K562 (cell line): Measurements from ENCODE around the gene CYP11A1. TPM values are rescaled to one million over a fixed set of nuclear protein-coding genes. Genes with fewer than 3 reads are reported as not detected.

Source experiments
- ATAC-seq: fragments of 200-7000 bp; cut with Tn5 transposase; 3 replicates; pipeline ENCODE4 v1.9.1; 2020; ENCODE audit warnings: moderate library complexity
- BruUV-seq: library from RNA; stranded (reverse); fragments of 400-500 nt; replicated peaks from 2 replicates; lab custom pipeline; 2021; lab: Mats Ljungman, UMichigan
- CTCF ChIA-PET: fragments of 300-600 bp; formaldehyde crosslinking; extraction: SDS; loops from one replicate; lab custom pipeline; 2021; ENCODE audit warnings: low intra/inter-chr PET ratio; lab: Yijun Ruan, JAX
- POLR2A ChIA-PET: fragments of 300-600, 350-650 bp; sonication (Branson Sonifier 250); formaldehyde crosslinking; extraction: SDS; loops from one replicate; lab custom pipeline; 2021; ENCODE audit warnings: antibody characterized with exemption, inconsistent platforms; lab: Yijun Ruan, JAX
- DNase-seq, 4 experiments: peaks; one replicate each; pipeline versions ENCODE4 v3.0.0 to v3.0.0-alpha.2; 2011 to 2018; ENCODE audit warnings: low spot score in 3 of 4, mixed read lengths in 3 of 4; ENCODE audit errors: extremely low read depth in 1 of 4
- FAIRE-seq: peaks from 2 replicates; lab custom pipeline; 2011; peaks lifted over from hg19 to GRCh38; lab: Jason Lieb, UNC
- H2AFZ ChIP-seq: 2 replicates; pipeline ENCODE4 v1.6.0; 2011; ENCODE audit warnings: low read depth, low read length, control low read depth, inconsistent platforms
- H3K27ac ChIP-seq: fragments of 200-600 bp; 3 replicates; pipeline ENCODE4 v1.8.0; 2011; ENCODE audit warnings: low read depth, mild to moderate bottlenecking, control low read depth, inconsistent platforms, low read length, moderate library complexity, mixed read lengths; ENCODE audit errors: extremely low read depth
- H3K27me3 ChIP-seq, 2 experiments: fragments of 300-600 bp in 1 of 2; 2 replicates in 1 of 2; 3 replicates in 1 of 2; pipeline versions ENCODE4 v1.6.0 to v1.8.0; 2011; ENCODE audit warnings: inconsistent platforms in 2 of 2, low read length in 2 of 2, mild to moderate bottlenecking in 1 of 2, mixed read lengths in 1 of 2, moderate library complexity in 1 of 2; ENCODE audit not compliant: control insufficient read depth in 2 of 2, insufficient read depth in 2 of 2
- H3K36me3 ChIP-seq: fragments of 300-600 bp; 3 replicates; pipeline ENCODE4 v1.8.0; 2011; ENCODE audit warnings: mild to moderate bottlenecking, low read length, inconsistent platforms; ENCODE audit not compliant: control insufficient read depth, insufficient read depth
- H3K4me1 ChIP-seq, 2 experiments: fragments of 200-600 bp in 1 of 2; replicated peaks in 1 of 2; 2 replicates in 1 of 2; 3 replicates in 1 of 2; pipeline versions ENCODE4 v1.5.1 to v1.8.0; 2011; ENCODE audit warnings: inconsistent platforms in 2 of 2, low read length in 2 of 2, mild to moderate bottlenecking in 1 of 2, mixed read lengths in 1 of 2, moderate library complexity in 1 of 2; ENCODE audit not compliant: control insufficient read depth in 2 of 2, insufficient read depth in 2 of 2
- H3K4me2 ChIP-seq: 2 replicates; pipeline ENCODE4 v1.6.1; 2011; ENCODE audit warnings: low read length, control low read depth, inconsistent platforms, mixed read lengths; ENCODE audit not compliant: insufficient read depth
- H3K4me3 ChIP-seq: fragments of 200-600 bp; sonication (generic), shearing (Covaris generic); 2 replicates; pipeline ENCODE4 v1.5.1; 2016; ENCODE audit warnings: control low read depth, inconsistent platforms
- H3K79me2 ChIP-seq: fragments of 200-600 bp; 3 replicates; pipeline ENCODE4 v1.8.0; 2011; ENCODE audit warnings: low read length, inconsistent platforms; ENCODE audit not compliant: control insufficient read depth, insufficient read depth
- H3K9ac ChIP-seq, 2 experiments: 2 replicates each; pipeline versions ENCODE4 v1.6.0 to v1.6.1; 2011; ENCODE audit warnings: low read depth in 2 of 2, low read length in 2 of 2, control low read depth in 1 of 2, inconsistent platforms in 1 of 2, mild to moderate bottlenecking in 1 of 2, mixed read lengths in 1 of 2; ENCODE audit not compliant: insufficient read depth in 1 of 2
- H3K9me1 ChIP-seq: one replicate; pipeline ENCODE4 v1.6.0; 2011; ENCODE audit warnings: inconsistent platforms, mild to moderate bottlenecking, low read length, moderate library complexity; ENCODE audit not compliant: control insufficient read depth, insufficient read depth
- H3K9me3 ChIP-seq: replicated peaks from 2 replicates; pipeline ENCODE4 v1.5.1; 2011; ENCODE audit warnings: low read depth, low read length, inconsistent platforms; ENCODE audit not compliant: control insufficient read depth, insufficient read depth
- H4K20me1 ChIP-seq: replicated peaks from 2 replicates; pipeline ENCODE4 v1.6.1; 2011; ENCODE audit warnings: low read length, inconsistent platforms, mixed read lengths; ENCODE audit not compliant: control insufficient read depth, insufficient read depth
- CREB3 ChIP-seq: fragments of 450-650 bp; conservative IDR thresholded peaks from 2 replicates; pipeline ENCODE4 v1.6.1; 2016; ENCODE audit warnings: missing genetic modification characterization, low read depth, mild to moderate bottlenecking, missing compliant biosample characterization, moderate library complexity
- CTCF ChIP-seq, 3 experiments: IDR thresholded peaks in 2 of 3; conservative IDR thresholded peaks in 1 of 3; 2 replicates each; pipeline ENCODE4 v1.5.1; 2011 to 2012; ENCODE audit warnings: low read length in 3 of 3, mild to moderate bottlenecking in 3 of 3, control low read depth in 2 of 3, improper control_type of control experiment in 1 of 3, inconsistent platforms in 1 of 3, low read depth in 1 of 3, mixed read lengths in 1 of 3, moderate library complexity in 1 of 3; ENCODE audit not compliant: insufficient read depth in 2 of 3
- E2F8 ChIP-seq: fragments of 450-650 bp; IDR thresholded peaks from 2 replicates; pipeline ENCODE4 v1.7.1; 2018; ENCODE audit warnings: mild to moderate bottlenecking, low read depth; ENCODE audit not compliant: partially characterized antibody
- ETV6 ChIP-seq, 3 experiments: fragments of 150-350 bp in 1 of 3; sonication (generic) in 1 of 3; formaldehyde crosslinking in 1 of 3; IDR thresholded peaks; 2 replicates each; pipeline versions ENCODE4 v1.6.1 to v1.8.0; 2014 to 2022; ENCODE audit warnings: borderline replicate concordance in 2 of 3, low read depth in 2 of 3, antibody characterized with exemption in 1 of 3, low read length in 1 of 3, mild to moderate bottlenecking in 1 of 3, missing genetic modification reagents in 1 of 3
- GABPB1 ChIP-seq: sonication (generic); formaldehyde crosslinking; IDR thresholded peaks from 2 replicates; pipeline ENCODE4 v1.8.0; 2022; ENCODE audit warnings: mild to moderate bottlenecking, missing genetic modification reagents
- GTF2E2 ChIP-seq: fragments of 200-800 bp; sonication (Bioruptor generic); IDR thresholded peaks from 2 replicates; pipeline ENCODE4 v1.6.1; 2016; ENCODE audit warnings: missing genetic modification characterization, missing compliant biosample characterization
- HDAC1 ChIP-seq, 2 experiments: fragments of 450-650 bp; IDR thresholded peaks; 2 replicates each; pipeline ENCODE4 v1.6.1; 2016 to 2017; ENCODE audit warnings: inconsistent platforms in 1 of 2, mild to moderate bottlenecking in 1 of 2, moderate library complexity in 1 of 2
- PHTF2 ChIP-seq: fragments of 250-450 bp; sonication (Bioruptor Pico); IDR thresholded peaks from 2 replicates; pipeline ENCODE4 v1.5.0; 2021; ENCODE audit warnings: mild to moderate bottlenecking
- RAD21 ChIP-seq, 2 experiments: fragments of 250-450 bp in 1 of 2; fragments of 450-650 bp in 1 of 2; sonication (Bioruptor Pico) in 1 of 2; formaldehyde crosslinking in 1 of 2; IDR thresholded peaks in 1 of 2; conservative IDR thresholded peaks in 1 of 2; 2 replicates each; pipeline versions ENCODE4 v1.4.0 to v1.8.0; 2020 to 2022; ENCODE audit warnings: mild to moderate bottlenecking in 2 of 2, moderate library complexity in 1 of 2
- TRIM24 ChIP-seq, 2 experiments: fragments of 450-650 bp; IDR thresholded peaks; 2 replicates each; pipeline ENCODE4 v1.6.1; 2016
- ZNF184 ChIP-seq: sonication (generic); formaldehyde crosslinking; IDR thresholded peaks from 2 replicates; pipeline ENCODE4 v1.5.0; 2020; ENCODE audit warnings: missing genetic modification reagents
- ZNF639 ChIP-seq, 2 experiments: fragments of 200-800 bp in 1 of 2; sonication (Bioruptor generic) in 1 of 2; sonication (generic) in 1 of 2; formaldehyde crosslinking in 1 of 2; IDR thresholded peaks in 1 of 2; conservative IDR thresholded peaks in 1 of 2; 2 replicates each; pipeline versions ENCODE4 v1.5.0 to v1.6.1; 2016 to 2020; ENCODE audit warnings: missing compliant biosample characterization in 1 of 2, missing genetic modification characterization in 1 of 2, missing genetic modification reagents in 1 of 2
- ZNF766 ChIP-seq: fragments of 200-800 bp; sonication (Bioruptor generic); conservative IDR thresholded peaks from 2 replicates; pipeline ENCODE4 v1.6.1; 2016; ENCODE audit warnings: missing genetic modification characterization, missing compliant biosample characterization
- WGBS: fragments of 100-300 bp; shearing (Covaris generic); methylation state at CpG from one replicate; pipeline ENCODE4 v1.1.6; 2016; ENCODE audit warnings: low coverage, mixed read lengths; ENCODE audit not compliant: insufficient coverage; ENCODE audit errors: missing lambda C conversion rate; 5-methylcytosine and 5-hydroxymethylcytosine counted together
- in situ Hi-C: fragments of 300-500 bp; cut with MboI; formaldehyde crosslinking; loops from 4 replicates; pipeline ENCODE4 v1.15.0; 2018; ENCODE audit warnings: inconsistent platforms, mixed read lengths
- intact Hi-C: fragments of 100-400 bp; cut with micrococcal nuclease; formaldehyde crosslinking; loops from 2 replicates; pipeline ENCODE4 v1.14.2; 2022
- polyA plus RNA-seq, 8 experiments: library from polyadenylated mRNA; depleted of rRNA in 4 of 8; stranded (reverse) in 5 of 8; unstranded in 3 of 8; fragments of >200 nt; fragmentation: Nextera tagmentation in 2 of 8; fragmentation: Illumina TruSeq in 1 of 8; extraction: Ambion mirVana in 2 of 8; extraction: Trizol in 1 of 8; gene quantifications; 2 replicates each; pipeline versions ENCODE4 v1.2.1 to v1.2.3, GENCODE V29; 2011 to 2014; ENCODE audit warnings: inconsistent platforms in 1 of 8, missing spikeins in 1 of 8
- total RNA-seq, 7 experiments: library from RNA; depleted of rRNA in 6 of 7; stranded (reverse); fragments of >200 nt in 6 of 7; fragmentation: Illumina TruSeq in 2 of 7; extraction: Trizol in 2 of 7; gene quantifications; 2 replicates each; pipeline versions ENCODE4 v1.2.1 to v1.2.3, GENCODE V29; 2011 to 2021; ENCODE audit warnings: low replicate concordance in 1 of 7

Gene CYP11A1
- total and polyA plus RNA-seq, 9 of the 15 experiments (the other 6 are each of a cell fraction or from before 2014, with no cell fraction given), result 0.06 to 0.24 (median 0.10) TPM; not detected in 4

DNA sequence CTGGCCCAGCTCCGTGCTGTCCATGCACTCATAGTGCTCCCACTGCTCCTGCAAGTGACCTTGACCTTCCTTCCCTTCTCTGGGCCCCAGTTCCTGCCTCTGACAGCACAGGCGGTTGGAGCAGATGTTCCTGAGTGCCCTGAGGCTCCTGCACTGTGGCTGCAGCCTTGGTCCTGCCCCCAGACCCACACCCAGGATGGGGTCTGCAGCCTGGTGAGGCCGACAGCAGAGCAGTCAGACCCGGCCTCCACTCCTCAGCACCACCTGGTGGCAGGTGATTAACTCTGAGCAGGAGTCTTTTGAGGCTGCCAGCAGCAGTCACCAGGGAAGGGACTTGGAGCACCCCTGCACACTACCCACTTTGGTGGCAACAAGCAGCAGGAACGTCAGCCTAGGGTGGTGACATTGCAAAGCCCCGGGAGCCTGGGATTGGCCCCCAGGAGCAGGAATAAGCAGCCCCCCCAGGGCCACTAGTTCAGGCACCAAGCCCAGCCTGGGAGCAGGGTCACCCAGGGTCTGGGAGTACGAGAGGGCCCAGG lies 64.6 kb downstream of the CYP11A1 start:
- no peaks in the 10 kb centered on the region for H3K9me1 ChIP-seq
- no peak overlapping the region for H3K27ac ChIP-seq
- DNase-seq (peak; percentile 49 to 54 (median 50)), FAIRE-seq (peak; percentile 65), ATAC-seq (peak; percentile 80)
- H3K27me3 ChIP-seq, result peaks cover 19 to 45% of the 10 kb centered on the region in 2 experiments
- WGBS, result 0% methylated on average over 7 of the region's 7 CpGs
- H3K4me1 ChIP-seq, result peaks cover 1 to 8% of the 10 kb centered on the region in 2 experiments; a peak in 4 of 5 replicates
- H3K4me2 ChIP-seq, result no peak overlapping the region
- ChIA-PET CTCF (interaction anchor here (0.8 kb wide), 1 partner anchor 9 kb away, joined by 3 read pairs; no protein-coding TSS in a partner anchor), POLR2A (no interaction called here)
- no peak overlapping the region for H3K4me3 ChIP-seq
- no peak overlapping the region for H2AFZ ChIP-seq
- H3K36me3 ChIP-seq, result no peaks in the 10 kb centered on the region
- H3K79me2 ChIP-seq, result no peaks in the 10 kb centered on the region
- no peaks in the 10 kb centered on the region for H3K9me3 ChIP-seq
- no TSS peak for BruUV-seq
- peaks cover 33% of the 10 kb centered on the region for H4K20me1 ChIP-seq
- intact Hi-C loops, result no loop called here
- H3K9ac ChIP-seq, result peak overlapping the region in 1 of 2 experiments; percentile 24; a peak in 2 of 4 replicates
- in situ Hi-C loops, result no loop called here
- peak in 1 of 2 experiments; percentile 58; a peak in 3 of 4 replicates for TF ChIP-seq RAD21 (CRISPR knock-in tag; conservative IDR thresholded peaks at IDR 0.05 in 1 of 2, IDR thresholded peaks at IDR 0.05 in 1 of 2)
- TF ChIP-seq ZNF766 (CRISPR knock-in tag), result no peak
- TF ChIP-seq E2F8, result no peak
- no peak for TF ChIP-seq ZNF639 (CRISPR knock-in tag; conservative IDR thresholded peaks at IDR 0.05 in 1 of 2, IDR thresholded peaks at IDR 0.05 in 1 of 2)
- no peak for TF ChIP-seq PHTF2 (CRISPR knock-in tag)
- no peak for TF ChIP-seq TRIM24 (IDR thresholded peaks at IDR 0.05)
- TF ChIP-seq GABPB1, result no peak
- no peak for TF ChIP-seq CREB3 (tag)
- no peak for TF ChIP-seq ZNF184
- TF ChIP-seq GTF2E2 (tag), result no peak
- TF ChIP-seq ETV6 (IDR thresholded peaks at IDR 0.05; ENCODE audit: borderline replicate concordance in 1 of 2, low read depth in 2 of 2, low read length in 1 of 2), result no peak
- TF ChIP-seq ETV6 (CRISPR knock-in tag; IDR thresholded peaks at IDR 0.05; ENCODE audit: borderline replicate concordance), result no peak
- peak; percentile 63 to 72 (median 64) for TF ChIP-seq CTCF (IDR thresholded peaks at IDR 0.05 in 2 of 3, conservative IDR thresholded peaks at IDR 0.05 in 1 of 3; ENCODE audit: insufficient read depth in 2 of 3, low read depth in 1 of 3, low read length in 3 of 3)
- no peak for TF ChIP-seq HDAC1 (IDR thresholded peaks at IDR 0.05)
